Thyroid gland (tissue), 4 donors: ENCODE data around the gene LMO4. TPM values are rescaled to one million over a fixed set of nuclear protein-coding genes. Genes with fewer than 3 reads are reported as not detected.

Experiments used
- DNase-seq, 2 donors: peaks; one replicate each; pipeline ENCODE4 v3.0.0-alpha.2; 2019
- H3K27ac ChIP-seq, 3 donors: fragments of 200-600 bp; sonication (generic); 1 replicate in 2 of 3; 2 replicates in 1 of 3; pipeline ENCODE4 v1.5.1; 2016 to 2019; ENCODE audit warnings: mild to moderate bottlenecking in 1 of 3, moderate library complexity in 1 of 3
- H3K27me3 ChIP-seq: fragments of 200-600 bp; sonication (generic); one replicate; pipeline ENCODE4 v1.5.1; 2019
- H3K36me3 ChIP-seq, 2 donors: fragments of 200-600 bp; sonication (generic); one replicate each; pipeline ENCODE4 v1.5.1; 2016 to 2019
- H3K4me1 ChIP-seq, 2 donors: fragments of 200-600 bp; sonication (generic); one replicate each; pipeline ENCODE4 v1.5.1; 2017 to 2019
- H3K4me3 ChIP-seq, 3 donors: fragments of 200-600 bp; sonication (generic); replicated peaks in 1 of 3; 1 replicate in 2 of 3; 2 replicates in 1 of 3; pipeline ENCODE4 v1.5.1; 2016; ENCODE audit warnings: mild to moderate bottlenecking in 1 of 3
- H3K9me3 ChIP-seq: fragments of 200-600 bp; sonication (generic); one replicate; pipeline ENCODE4 v1.5.1; 2017
- CTCF ChIP-seq, 6 experiments: fragments of 200-600 bp in 3 of 6; fragments of 450-650 bp in 3 of 6; sonication (generic) in 3 of 6; IDR thresholded peaks; one replicate each; pipeline ENCODE4 v1.5.1; 2016 to 2019; ENCODE audit warnings: antibody characterized with exemption in 6 of 6, mild to moderate bottlenecking in 2 of 6, inconsistent platforms in 1 of 6, moderate library complexity in 1 of 6
- POLR2A ChIP-seq, 2 donors: fragments of 450-650 bp; IDR thresholded peaks; one replicate each; pipeline ENCODE4 v1.6.1; 2017; ENCODE audit warnings: antibody characterized with exemption in 2 of 2, mild to moderate bottlenecking in 2 of 2, moderate library complexity in 1 of 2
- WGBS, 2 donors: methylation state at CpG; one replicate each; pipeline ENCODE4 v1.1.5; 2017; 5-methylcytosine and 5-hydroxymethylcytosine counted together
- intact Hi-C: fragments of 100-400 bp; cut with DNase I; formaldehyde crosslinking; loops from one replicate; pipeline ENCODE4 v1.15.1; 2023
- total RNA-seq, 4 donors: library from RNA; depleted of rRNA; stranded (reverse); fragments of >200 nt; gene quantifications; one replicate each; pipeline ENCODE4 v1.2.3, GENCODE V29; 2016

Gene LMO4
- total RNA-seq, 4 donors from 2014 or later: 53.3 to 71.1 (median 60.3) TPM

GRCh38 chr1:87367549-87367948 is 38.9 kb downstream of the LMO4 start:
- intact Hi-C loops: no loop called here
- H3K27ac ChIP-seq: no peak overlapping the region
- no peak for DNase-seq
- 53 to 59% methylated on average over 3 of the region's 3 CpGs for WGBS, 2 donors
- TF ChIP-seq POLR2A (IDR thresholded peaks at IDR 0.05) (no peak), CTCF (IDR thresholded peaks at IDR 0.05) (no peak)
- no peaks in the 10 kb centered on the region for H3K9me3 ChIP-seq
- no peaks in the 10 kb centered on the region for H3K36me3 ChIP-seq
- no peak overlapping the region for H3K4me3 ChIP-seq
- no peaks in the 10 kb centered on the region for H3K27me3 ChIP-seq
- H3K4me1 ChIP-seq: no peaks in the 10 kb centered on the region

GRCh38 chr1:87368907-87369306 is 40.2 kb downstream of the LMO4 start:
- no peak for TF ChIP-seq POLR2A (IDR thresholded peaks at IDR 0.05)
- no peaks in the 10 kb centered on the region for H3K36me3 ChIP-seq
- no peaks in the 10 kb centered on the region for H3K4me1 ChIP-seq
- DNase-seq: no peak
- intact Hi-C loops: no loop called here
- no peaks in the 10 kb centered on the region for H3K27me3 ChIP-seq
- H3K27ac ChIP-seq: no peak overlapping the region
- no peaks in the 10 kb centered on the region for H3K9me3 ChIP-seq
- no peak overlapping the region for H3K4me3 ChIP-seq
- 86 to 87% methylated on average over 2 of the region's 2 CpGs for WGBS, 2 donors

DNA sequence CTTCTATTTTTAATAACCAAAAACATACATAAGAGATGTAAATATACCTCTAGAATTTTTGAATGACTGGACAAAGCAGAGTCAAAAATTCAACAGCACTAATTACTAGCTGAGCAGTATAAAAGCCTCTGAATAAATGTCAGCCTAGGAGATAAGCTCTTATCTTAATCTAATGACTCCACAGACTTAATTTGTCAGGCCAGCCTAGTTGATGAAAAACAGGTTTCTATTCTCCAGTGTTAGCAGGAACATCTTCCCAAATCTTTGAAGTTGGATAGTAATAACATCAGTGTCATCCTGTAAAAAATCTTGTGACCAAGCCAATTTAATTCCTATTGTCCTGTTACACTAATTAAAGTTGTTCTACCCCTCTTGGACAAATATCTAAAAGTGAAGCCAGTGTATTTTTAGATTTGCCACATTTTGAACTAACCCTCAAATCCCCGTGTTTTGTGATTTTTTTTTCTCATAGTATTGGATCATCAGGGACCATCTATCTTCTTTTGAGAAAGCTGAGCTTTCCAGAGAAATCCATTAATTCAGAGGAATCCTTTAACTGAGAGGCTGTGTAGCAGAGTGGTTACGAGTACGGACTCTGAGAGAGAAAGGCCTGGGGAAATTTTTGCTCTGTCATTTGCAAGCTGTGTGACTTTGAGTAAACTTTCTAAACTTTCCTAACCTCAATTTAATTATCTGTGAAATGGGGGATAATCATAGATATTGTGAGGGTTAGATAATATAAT is 41.2 kb downstream of the LMO4 start:
- no peak overlapping the region for H3K27ac ChIP-seq
- no peak for DNase-seq
- no peak overlapping the region for H3K4me3 ChIP-seq
- TF ChIP-seq CTCF (IDR thresholded peaks at IDR 0.05): no peak
- no peak for TF ChIP-seq POLR2A (IDR thresholded peaks at IDR 0.05)
- intact Hi-C loops: no loop called here
- H3K36me3 ChIP-seq: no peaks in the 10 kb centered on the region
- H3K9me3 ChIP-seq: no peaks in the 10 kb centered on the region
- no peaks in the 10 kb centered on the region for H3K4me1 ChIP-seq
- 87 to 91% methylated on average over 3 of the region's 3 CpGs for WGBS, 2 donors
- no peaks in the 10 kb centered on the region for H3K27me3 ChIP-seq

DNA sequence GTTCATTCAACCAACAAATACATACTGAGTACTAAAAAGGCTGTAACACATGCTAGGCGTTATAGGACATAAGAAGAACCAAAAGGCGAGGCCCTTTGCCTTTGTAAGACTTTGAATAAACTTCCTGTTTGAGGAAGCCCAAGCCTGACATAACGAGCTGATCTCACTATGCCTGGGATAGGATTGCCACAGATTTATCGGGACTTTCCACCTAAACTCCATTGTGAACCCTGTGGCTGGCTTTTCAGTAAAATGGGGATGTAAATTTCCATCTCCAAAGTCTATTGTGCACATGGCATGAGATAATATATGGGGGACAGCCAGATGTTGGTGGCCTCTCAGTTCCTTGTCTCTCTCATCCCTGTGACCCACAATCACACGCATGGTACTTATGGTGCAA is 41.9 kb downstream of the LMO4 start:
- no peaks in the 10 kb centered on the region for H3K36me3 ChIP-seq
- H3K27me3 ChIP-seq: no peaks in the 10 kb centered on the region
- no peaks in the 10 kb centered on the region for H3K9me3 ChIP-seq
- H3K4me3 ChIP-seq: no peak overlapping the region
- no peak overlapping the region for H3K27ac ChIP-seq
- no peak for DNase-seq
- 80 to 81% methylated on average over 5 of the region's 5 CpGs for WGBS, 2 donors
- intact Hi-C loops: no loop called here
- no peak for TF ChIP-seq POLR2A (IDR thresholded peaks at IDR 0.05)
- TF ChIP-seq CTCF (IDR thresholded peaks at IDR 0.05): no peak
- no peaks in the 10 kb centered on the region for H3K4me1 ChIP-seq

DNA sequence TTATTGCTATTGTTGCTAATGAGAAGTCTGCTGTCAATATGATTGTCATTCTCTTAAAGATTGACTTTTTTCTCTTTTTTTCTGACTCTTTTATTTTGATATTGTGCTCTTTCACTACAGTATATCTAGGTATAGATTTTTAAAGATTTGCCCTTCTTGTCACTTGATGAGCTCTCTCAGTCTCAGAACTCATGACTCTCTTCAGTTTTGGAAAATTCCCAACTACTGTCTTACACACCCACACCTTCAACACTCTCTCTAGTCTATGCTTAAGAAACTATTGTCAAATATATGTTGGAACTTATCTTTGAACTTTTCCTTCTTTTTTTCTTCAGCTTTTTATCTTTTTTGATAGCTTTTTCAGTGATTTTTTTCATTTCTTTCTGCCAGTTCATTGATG is 50.6 kb downstream of the LMO4 start:
- no peak for DNase-seq
- H3K36me3 ChIP-seq: no peaks in the 10 kb centered on the region
- no peaks in the 10 kb centered on the region for H3K27me3 ChIP-seq
- TF ChIP-seq POLR2A (IDR thresholded peaks at IDR 0.05) (no peak), CTCF (IDR thresholded peaks at IDR 0.05) (no peak)
- intact Hi-C loops: no loop called here
- no peaks in the 10 kb centered on the region for H3K4me1 ChIP-seq
- no peak overlapping the region for H3K4me3 ChIP-seq
- no peaks in the 10 kb centered on the region for H3K9me3 ChIP-seq
- H3K27ac ChIP-seq: no peak overlapping the region
